GM18508 (cell line): ENCODE measurements around the gene SUV39H1.

ENCODE experiments used
- ATAC-seq: cut with Tn5 transposase; IDR thresholded peaks from one replicate; pipeline ENCODE4 v1.9.1; 2021; ENCODE audit warnings: moderate number of reproducible peaks; ENCODE audit not compliant: insufficient read depth, unreplicated experiment

Gene SUV39H1

GRCh38 chrX:48711929-48712505, 15.5 kb downstream of the SUV39H1 start:
- ATAC-seq, result no peak

GRCh38 chrX:48713847-48714246, 17.3 kb downstream of the SUV39H1 start:
- no peak for ATAC-seq

- no peak for ATAC-seq
These were observed 18.0 kb downstream of the SUV39H1 start for GRCh38 chrX:48714573-48714972.

GRCh38 chrX:48715072-48715471, 18.5 kb downstream of the SUV39H1 start:
- ATAC-seq, result no peak

GRCh38 chrX:48715876-48716502, 19.5 kb downstream of the SUV39H1 start:
- ATAC-seq, result no peak

GRCh38 chrX:48719958-48720357, 23.4 kb downstream of the SUV39H1 start:
- no peak for ATAC-seq

GRCh38 chrX:48720577-48721250, 24.2 kb downstream of the SUV39H1 start:
- no peak for ATAC-seq

GRCh38 chrX:48721916-48722315, 25.4 kb downstream of the SUV39H1 start:
- no peak for ATAC-seq

- ATAC-seq, result no peak
These were observed 30.1 kb downstream of the SUV39H1 start for GRCh38 chrX:48726596-48726995.

GRCh38 chrX:48728653-48729052, 32.1 kb downstream of the SUV39H1 start:
- ATAC-seq, result no peak

- no peak for ATAC-seq
These were observed 39.8 kb downstream of the SUV39H1 start for GRCh38 chrX:48736303-48736702.

GRCh38 chrX:48736878-48737212, 40.3 kb downstream of the SUV39H1 start:
- ATAC-seq, result no peak

GRCh38 chrX:48737213-48737938, 40.8 kb downstream of the SUV39H1 start:
- peak; percentile 87 for ATAC-seq

- ATAC-seq, result no peak
These were observed 41.4 kb downstream of the SUV39H1 start for GRCh38 chrX:48737940-48738339.

GRCh38 chrX:48741834-48742233, 45.3 kb downstream of the SUV39H1 start:
- ATAC-seq, result no peak

GRCh38 chrX:48745222-48745621, 48.7 kb downstream of the SUV39H1 start:
- ATAC-seq, result no peak

GRCh38 chrX:48747415-48748016, 51.0 kb downstream of the SUV39H1 start:
- no peak for ATAC-seq

- no peak for ATAC-seq
These were observed 52.6 kb downstream of the SUV39H1 start for GRCh38 chrX:48749182-48749581.

GRCh38 chrX:48751343-48751742, 54.8 kb downstream of the SUV39H1 start:
- no peak for ATAC-seq

- ATAC-seq, result no peak
These were observed 56.0 kb downstream of the SUV39H1 start for GRCh38 chrX:48752498-48752897.

- ATAC-seq, result no peak
These were observed 57.2 kb downstream of the SUV39H1 start for GRCh38 chrX:48753708-48754228.
